IPS-20b (cell line): ENCODE results near the gene ISCA2.

Source experiments
- H3K27ac ChIP-seq: one replicate; pipeline ENCODE4 v1.5.1; 2013; ENCODE audit warnings: low read length
- H3K27me3 ChIP-seq: 2 replicates; pipeline ENCODE4 v1.6.1; 2013; ENCODE audit warnings: mild to moderate bottlenecking, low read length, inconsistent platforms; ENCODE audit not compliant: insufficient read depth
- H3K36me3 ChIP-seq: 2 replicates; pipeline ENCODE4 v1.6.1; 2013; ENCODE audit warnings: low read depth, mild to moderate bottlenecking, inconsistent platforms, low read length, moderate library complexity; ENCODE audit not compliant: insufficient read depth
- H3K4me1 ChIP-seq: 2 replicates; pipeline ENCODE4 v1.6.1; 2013; ENCODE audit warnings: mild to moderate bottlenecking, control low read depth, inconsistent platforms, low read length, moderate library complexity; ENCODE audit not compliant: insufficient read depth
- H3K4me3 ChIP-seq: 2 replicates; pipeline ENCODE4 v1.5.1; 2013; ENCODE audit warnings: mild to moderate bottlenecking, low read length, inconsistent platforms
- H3K9ac ChIP-seq: 2 replicates; pipeline ENCODE4 v1.6.1; 2013; ENCODE audit warnings: low read depth, mild to moderate bottlenecking, inconsistent platforms, low read length, moderate library complexity
- H3K9me3 ChIP-seq: 2 replicates; pipeline ENCODE4 v1.6.1; 2013; ENCODE audit warnings: mild to moderate bottlenecking, low read depth, low read length, inconsistent platforms; ENCODE audit not compliant: insufficient read depth

The ISCA2 gene

DNA sequence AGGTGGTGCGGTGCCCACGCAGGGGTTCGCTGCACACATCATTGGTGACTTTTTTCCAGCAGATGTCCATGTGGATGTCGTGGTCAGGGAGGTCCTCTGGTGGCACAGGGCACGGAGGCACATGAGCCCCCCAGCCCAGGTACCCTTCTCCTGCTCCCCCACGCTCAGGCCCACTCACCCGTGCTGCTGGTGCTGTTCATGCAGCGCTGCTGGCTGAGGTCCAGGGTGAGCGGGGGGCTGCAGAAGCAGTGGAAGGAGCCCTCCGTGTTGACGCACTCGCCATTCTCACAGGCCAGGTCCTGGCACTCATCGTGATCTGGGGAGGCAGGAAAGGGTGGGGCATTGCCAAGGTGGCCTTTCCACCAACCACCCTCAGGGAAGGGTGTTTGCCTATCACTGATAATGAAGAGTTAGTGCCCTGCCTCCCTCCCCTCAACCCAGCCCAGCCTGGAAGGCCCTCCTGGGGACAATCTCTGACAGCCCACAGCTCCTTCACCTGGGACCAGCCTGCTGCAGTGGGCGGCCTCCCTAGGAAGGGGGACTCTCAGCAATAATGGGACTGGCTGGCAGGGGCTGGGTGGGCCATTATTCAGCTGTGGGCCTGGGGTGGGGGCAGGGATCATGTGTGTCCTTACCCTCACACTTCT is 9.8 kb downstream of the ISCA2 start:
- Histone ChIP-seq H3K9me3 (no peaks in the 10 kb centered on the region), H3K4me3 (no peak overlapping the region), H3K27me3 (no peaks in the 10 kb centered on the region), H3K36me3 (no peaks in the 10 kb centered on the region), H3K9ac (no peak overlapping the region), H3K4me1 (peaks cover 11% of the 10 kb centered on the region; the same call in 1 of the 2 replicates), H3K27ac (no peak overlapping the region)

DNA sequence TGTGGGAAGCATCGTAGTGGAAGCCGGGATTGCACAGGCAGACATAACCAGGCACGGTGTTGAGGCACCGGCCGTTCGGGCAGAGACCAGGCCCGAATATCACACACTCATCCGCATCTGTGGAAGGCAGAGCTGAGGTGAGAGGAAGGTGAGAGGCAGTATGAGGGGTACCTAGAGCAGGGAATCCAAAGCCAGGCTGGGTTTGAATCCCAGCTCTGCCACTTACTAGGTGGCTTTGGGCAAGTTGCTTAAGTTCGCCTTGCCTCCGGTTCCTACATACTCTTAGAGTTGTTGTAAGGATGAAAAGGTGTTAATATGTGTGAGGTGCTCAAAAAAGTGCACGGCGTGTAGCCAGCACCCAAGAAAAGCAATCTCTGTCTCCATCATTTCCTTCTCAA is 10.4 kb downstream of the ISCA2 start:
- Histone ChIP-seq H3K4me1 (peaks cover 11% of the 10 kb centered on the region; the same call in 1 of the 2 replicates), H3K36me3 (no peaks in the 10 kb centered on the region), H3K9me3 (no peaks in the 10 kb centered on the region), H3K27ac (no peak overlapping the region), H3K9ac (no peak overlapping the region), H3K27me3 (no peaks in the 10 kb centered on the region), H3K4me3 (no peak overlapping the region)

DNA sequence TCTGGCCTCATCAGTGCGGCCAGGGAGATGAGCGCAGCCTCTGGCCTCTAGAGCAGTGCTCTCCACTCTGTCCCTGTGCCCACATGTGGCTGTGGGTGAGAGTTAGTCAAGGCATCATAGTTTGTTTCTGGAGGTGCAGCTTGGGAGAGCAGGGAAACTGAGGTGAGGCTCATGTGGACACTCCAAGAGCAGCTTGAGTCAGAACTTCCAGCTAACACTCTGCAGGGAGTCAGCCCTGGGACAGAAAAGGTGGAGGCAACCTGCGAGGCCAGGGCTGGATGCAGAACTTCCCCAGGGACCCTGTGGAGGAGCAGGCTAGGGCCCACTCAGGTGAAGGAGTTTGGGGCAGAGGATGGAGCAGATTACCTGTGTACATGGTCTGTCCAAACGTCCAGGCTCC is 10.8 kb downstream of the ISCA2 start:
- Histone ChIP-seq H3K9ac (no peak overlapping the region), H3K27me3 (no peaks in the 10 kb centered on the region), H3K36me3 (no peaks in the 10 kb centered on the region), H3K9me3 (no peaks in the 10 kb centered on the region), H3K4me1 (peaks cover 11% of the 10 kb centered on the region; the same call in 1 of the 2 replicates), H3K27ac (no peak overlapping the region), H3K4me3 (no peak overlapping the region)

DNA sequence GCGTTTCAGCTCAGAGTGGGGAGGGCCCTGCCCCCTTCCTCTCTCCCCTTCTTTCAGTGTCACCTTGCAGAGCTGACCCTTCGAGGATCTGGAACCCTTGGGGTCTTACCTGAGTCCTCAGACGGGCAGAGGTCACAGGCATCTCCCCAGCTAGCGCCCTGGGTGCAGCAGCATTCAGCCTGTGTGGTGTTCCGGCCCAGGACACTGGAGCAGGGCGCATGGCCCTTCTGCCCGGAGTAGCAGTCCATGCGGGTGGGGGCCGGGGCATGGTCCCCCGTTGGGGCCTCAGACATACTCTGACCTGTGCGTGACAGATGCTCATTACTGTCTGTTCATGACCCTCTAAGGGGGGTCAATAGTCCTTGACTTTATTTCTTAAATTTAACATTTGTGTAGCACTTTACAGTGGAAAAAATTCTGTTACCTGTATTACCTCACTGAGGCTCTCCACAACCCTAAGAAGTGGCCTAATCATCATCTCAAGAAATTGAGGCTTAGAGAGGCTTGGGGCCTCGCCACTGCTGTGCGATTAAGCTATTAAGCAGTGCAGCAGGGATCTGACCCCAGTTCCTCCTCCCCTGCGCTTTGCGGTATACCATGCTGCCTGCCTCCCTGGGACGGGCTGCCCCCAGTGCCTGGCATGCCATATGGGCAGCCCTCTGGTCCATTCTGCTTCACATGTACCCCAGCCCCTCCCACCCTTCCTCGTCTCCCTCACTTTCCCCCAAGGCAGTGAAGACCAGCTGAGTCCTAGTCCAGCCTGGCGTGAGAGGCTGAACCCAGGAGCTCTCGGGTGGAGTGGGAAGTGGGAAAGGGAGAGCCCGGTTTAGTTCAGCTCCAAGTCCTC is 11.5 kb downstream of the ISCA2 start:
- Histone ChIP-seq H3K27me3 (no peaks in the 10 kb centered on the region), H3K27ac (no peak overlapping the region), H3K4me3 (no peak overlapping the region), H3K36me3 (no peaks in the 10 kb centered on the region), H3K4me1 (peaks cover 11% of the 10 kb centered on the region; the same call in 1 of the 2 replicates), H3K9ac (no peak overlapping the region), H3K9me3 (no peaks in the 10 kb centered on the region)

DNA sequence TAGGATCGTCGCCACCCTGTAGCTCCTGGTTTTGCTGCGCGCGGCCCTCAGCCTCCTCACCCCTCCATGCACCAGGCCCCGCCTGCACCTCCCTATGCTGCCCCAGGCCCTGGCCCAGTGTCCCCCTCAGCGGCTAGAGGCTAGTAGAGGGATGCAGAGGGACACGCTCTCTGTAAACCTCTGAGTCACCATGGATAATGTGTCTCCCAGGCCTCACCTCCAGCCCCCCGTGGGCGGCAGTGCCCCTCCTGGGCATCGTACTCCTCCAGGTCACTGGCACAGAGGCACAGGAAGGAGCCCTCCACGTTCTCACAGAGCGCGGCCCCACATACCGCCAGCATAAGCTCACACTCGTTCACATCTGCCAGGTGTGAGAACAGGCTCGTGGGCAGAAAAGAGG is 12.3 kb downstream of the ISCA2 start:
- H3K4me1 ChIP-seq = peaks cover 11% of the 10 kb centered on the region; the same call in 1 of the 2 replicates
- no peak overlapping the region for H3K4me3 ChIP-seq
- no peaks in the 10 kb centered on the region for H3K9me3 ChIP-seq
- H3K36me3 ChIP-seq = no peaks in the 10 kb centered on the region
- no peaks in the 10 kb centered on the region for H3K27me3 ChIP-seq
- no peak overlapping the region for H3K9ac ChIP-seq
- no peak overlapping the region for H3K27ac ChIP-seq

DNA sequence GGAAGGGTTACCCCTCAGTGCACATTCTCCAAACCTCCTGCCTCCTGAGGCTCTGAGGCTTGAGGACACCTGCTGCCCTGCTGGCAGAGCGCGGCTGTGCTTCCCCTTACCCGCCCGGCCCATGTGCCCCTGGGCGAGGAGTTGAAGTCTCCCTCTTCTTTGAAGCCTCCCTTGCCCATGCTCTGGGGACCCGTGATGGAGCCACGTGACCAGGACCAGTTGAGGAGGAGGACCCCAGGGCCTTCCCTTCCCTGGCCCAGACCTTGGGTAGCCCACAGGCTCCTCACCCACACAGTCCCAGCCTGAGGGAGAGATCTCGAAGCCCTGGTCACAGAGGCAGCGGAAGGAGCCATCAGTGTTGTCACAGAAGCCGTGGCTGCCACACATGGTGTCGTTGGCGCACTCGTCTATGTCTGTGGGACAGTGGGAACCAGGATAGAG is 12.9 kb downstream of the ISCA2 start:
- Histone ChIP-seq H3K4me1 (peaks cover 12% of the 10 kb centered on the region; the same call in 1 of the 2 replicates), H3K4me3 (no peak overlapping the region), H3K9me3 (no peaks in the 10 kb centered on the region), H3K9ac (no peak overlapping the region), H3K36me3 (no peaks in the 10 kb centered on the region), H3K27ac (no peak overlapping the region), H3K27me3 (no peaks in the 10 kb centered on the region)

DNA sequence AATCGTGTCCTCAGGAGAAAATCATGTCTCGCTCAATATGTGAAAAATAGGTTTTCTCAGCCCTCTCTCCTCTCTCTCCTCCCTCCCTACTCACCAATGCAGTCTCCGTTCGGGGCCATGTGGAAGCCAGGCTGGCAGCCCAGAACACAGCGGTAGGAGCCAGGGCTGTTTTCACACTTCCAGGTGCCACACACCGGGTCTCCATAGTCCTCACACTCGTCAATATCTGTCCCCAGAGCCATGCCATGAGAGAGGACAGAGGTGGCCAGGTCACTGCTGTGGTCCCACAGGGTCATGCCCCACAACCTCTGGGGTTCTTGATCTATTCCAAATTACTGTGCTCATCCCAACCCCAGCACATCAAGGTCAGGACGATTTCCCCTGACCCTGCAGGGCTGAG is 13.5 kb downstream of the ISCA2 start:
- no peaks in the 10 kb centered on the region for H3K9me3 ChIP-seq
- no peak overlapping the region for H3K9ac ChIP-seq
- no peak overlapping the region for H3K4me3 ChIP-seq
- H3K27me3 ChIP-seq = no peaks in the 10 kb centered on the region
- H3K27ac ChIP-seq = no peak overlapping the region
- peaks cover 6% of the 10 kb centered on the region; the same call in 1 of the 2 replicates for H3K4me1 ChIP-seq
- H3K36me3 ChIP-seq = no peaks in the 10 kb centered on the region

DNA sequence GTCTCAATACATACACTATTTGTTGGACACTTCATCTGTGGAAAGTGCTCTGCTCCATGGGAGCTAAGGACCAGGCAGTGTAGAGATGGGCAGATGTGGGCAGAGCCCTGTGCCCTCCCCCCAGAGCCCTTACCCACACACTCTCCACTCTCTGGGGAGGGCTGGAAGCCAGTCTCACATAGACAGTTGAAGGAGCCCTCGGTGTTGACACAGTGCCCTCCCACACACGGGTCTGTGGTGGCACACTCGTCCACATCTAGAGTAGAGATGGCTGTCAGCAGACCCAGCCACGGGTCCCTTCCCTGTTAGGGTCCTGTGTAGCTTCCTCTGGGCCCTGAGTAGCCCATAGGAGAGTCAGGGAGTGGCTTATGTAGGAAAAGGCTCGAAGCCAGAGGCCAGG is 14.3 kb downstream of the ISCA2 start:
- Histone ChIP-seq H3K4me1 (peaks cover 6% of the 10 kb centered on the region; the same call in 1 of the 2 replicates), H3K36me3 (no peaks in the 10 kb centered on the region)

DNA sequence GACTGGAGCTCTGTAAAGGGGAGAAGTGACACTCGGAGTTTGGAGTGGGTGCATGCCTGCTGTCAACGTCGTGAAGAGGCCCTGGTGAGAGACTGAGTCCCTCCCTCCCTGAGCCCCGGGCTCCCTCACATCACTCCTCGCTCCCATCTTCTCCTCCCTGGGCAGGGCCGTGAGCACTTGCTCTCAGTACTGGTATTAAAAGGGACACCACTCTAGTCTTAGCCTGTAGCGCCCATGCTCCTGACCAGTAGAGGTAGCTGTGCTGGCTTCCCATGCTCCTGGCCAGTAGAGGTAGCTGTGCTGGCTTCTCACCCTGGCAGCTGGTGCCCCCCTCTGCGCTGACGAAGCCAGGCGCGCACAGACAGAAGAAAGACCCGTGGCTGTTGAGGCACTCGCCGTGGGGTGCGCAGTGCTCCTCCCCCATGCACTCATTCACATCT is 14.7 kb downstream of the ISCA2 start:
- no peaks in the 10 kb centered on the region for H3K36me3 ChIP-seq
- H3K9me3 ChIP-seq = no peaks in the 10 kb centered on the region
- peaks cover 6% of the 10 kb centered on the region; the same call in 1 of the 2 replicates for H3K4me1 ChIP-seq
- H3K27me3 ChIP-seq = no peaks in the 10 kb centered on the region
- H3K9ac ChIP-seq = no peak overlapping the region
- H3K27ac ChIP-seq = no peak overlapping the region
- H3K4me3 ChIP-seq = no peak overlapping the region

More for the DNA sequence above, 14.3 kb downstream of the ISCA2 start:
- H3K9me3 ChIP-seq = no peaks in the 10 kb centered on the region
- no peaks in the 10 kb centered on the region for H3K27me3 ChIP-seq
- no peak overlapping the region for H3K27ac ChIP-seq
- no peak overlapping the region for H3K4me3 ChIP-seq
- H3K9ac ChIP-seq = no peak overlapping the region

DNA sequence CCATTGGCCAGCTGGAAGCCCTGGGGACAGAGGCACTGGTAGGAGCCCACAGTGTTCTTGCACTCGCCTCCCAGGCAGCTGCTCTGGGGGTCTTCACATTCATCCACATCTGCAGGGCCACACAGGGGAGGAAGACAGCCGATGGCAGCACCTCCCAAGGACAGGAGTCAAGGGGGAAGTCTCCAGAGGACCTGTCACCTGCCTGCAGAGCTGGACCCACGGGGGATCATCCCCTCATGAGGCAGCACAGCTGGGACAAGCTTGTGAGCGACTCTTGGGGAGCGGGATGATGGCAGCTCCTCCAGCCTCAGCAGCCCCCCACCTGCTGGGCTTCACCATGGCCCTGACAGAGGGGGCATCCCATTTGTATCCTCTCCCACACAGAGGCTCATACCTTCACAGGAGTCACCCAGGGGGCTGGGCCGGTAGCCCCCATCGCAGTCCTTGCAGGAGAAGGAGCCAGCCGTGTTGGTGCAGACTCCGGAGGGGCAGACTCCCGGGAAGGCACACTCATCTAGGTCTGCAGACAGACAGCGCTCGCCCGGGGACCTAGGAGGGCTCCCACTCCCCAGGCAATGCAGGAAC is 15.4 kb downstream of the ISCA2 start:
- Histone ChIP-seq H3K27ac (no peak overlapping the region), H3K27me3 (no peaks in the 10 kb centered on the region), H3K9me3 (no peaks in the 10 kb centered on the region), H3K4me1 (peaks cover 6% of the 10 kb centered on the region; the same call in 1 of the 2 replicates), H3K9ac (no peak overlapping the region), H3K36me3 (no peaks in the 10 kb centered on the region), H3K4me3 (no peak overlapping the region)

DNA sequence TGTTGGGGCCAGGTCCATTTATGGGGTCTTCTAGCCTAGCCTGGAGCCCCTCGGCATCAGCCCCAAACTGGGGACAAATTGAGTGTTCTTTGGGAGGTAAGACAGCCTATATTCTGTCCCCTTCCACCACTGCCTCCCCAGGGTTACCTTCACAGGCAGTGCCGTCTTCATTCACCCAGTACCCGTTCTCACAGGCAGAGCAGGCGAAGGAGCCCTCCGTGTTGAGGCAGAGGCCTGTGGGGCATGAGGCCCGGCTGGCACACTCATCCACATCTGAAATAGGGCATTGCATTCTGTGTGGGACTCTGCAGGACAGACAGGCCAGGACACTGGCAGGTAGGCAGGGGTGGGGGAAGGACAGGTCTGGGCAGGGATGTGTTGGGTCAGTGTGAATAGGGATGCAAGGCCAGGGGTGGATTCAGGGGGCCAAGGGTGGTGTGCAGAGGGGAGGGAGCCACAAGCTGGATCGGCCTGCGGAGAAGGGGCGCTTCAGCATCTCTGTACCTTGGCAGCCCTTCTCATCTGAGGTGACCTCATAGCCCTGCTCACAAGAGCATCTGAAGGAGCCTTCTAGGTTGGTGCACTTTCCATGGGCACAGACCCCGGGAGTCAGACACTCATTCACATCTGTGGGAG is 16.1 kb downstream of the ISCA2 start:
- H3K9ac ChIP-seq = no peak overlapping the region
- no peak overlapping the region for H3K27ac ChIP-seq
- H3K9me3 ChIP-seq = no peaks in the 10 kb centered on the region
- peaks cover 13% of the 10 kb centered on the region; the same call in 1 of the 2 replicates for H3K4me1 ChIP-seq
- no peaks in the 10 kb centered on the region for H3K27me3 ChIP-seq
- H3K4me3 ChIP-seq = no peak overlapping the region
- H3K36me3 ChIP-seq = no peaks in the 10 kb centered on the region
